HCT116 (cell line): ENCODE results near the gene CDH2. TPM values are rescaled to one million over a fixed set of nuclear protein-coding genes. Genes with fewer than 3 reads are reported as not detected.

Source experiments
- ATAC-seq: fragments of 200-7000 bp; cut with Tn5 transposase; 2 replicates; pipeline ENCODE4 v1.9.1; 2020; ENCODE audit warnings: mild to moderate bottlenecking, moderate library complexity
- BruUV-seq: library from RNA; stranded (reverse); fragments of 400-500 nt; replicated peaks from 2 replicates; lab custom pipeline; 2021; lab: Mats Ljungman, UMichigan
- CTCF ChIA-PET: fragments of 300-600 bp; sonication (Branson Sonifier 250); formaldehyde crosslinking; loops from one replicate; lab custom pipeline; 2021; ENCODE audit warnings: antibody characterized with exemption; lab: Charles Lee
- POLR2A ChIA-PET: fragments of 300-600, 350-600 bp; sonication (Branson Sonifier 250); formaldehyde crosslinking; loops from one replicate; lab custom pipeline; 2021; ENCODE audit warnings: antibody characterized with exemption; lab: Charles Lee
- RAD21 ChIA-PET, 2 experiments: fragments of 300-600 bp; sonication (Branson Sonifier 250); formaldehyde crosslinking; loops; one replicate each; lab custom pipeline; 2023; ENCODE audit warnings: low total read pairs in 2 of 2; ENCODE audit not compliant: uncharacterized antibody in 2 of 2, unreplicated experiment in 2 of 2, low non-redundant PET in 1 of 2; lab: Charles Lee
- DNase-seq: peaks from one replicate; pipeline ENCODE4 v3.0.0-alpha.2; 2010; ENCODE audit warnings: low read depth, low spot score
- H2AFZ ChIP-seq: fragments of 200-600 bp; shearing (Covaris generic), sonication (generic); 2 replicates; pipeline ENCODE4 v1.6.1; 2017; ENCODE audit warnings: low read depth, mixed run types, mixed read lengths, antibody characterized with exemption, low read length; ENCODE audit not compliant: poor library complexity, severe bottlenecking
- H3K27ac ChIP-seq: 2 replicates; pipeline ENCODE4 v1.5.1; 2012; ENCODE audit warnings: low read depth, low read length
- H3K27me3 ChIP-seq: fragments of 200-600 bp; sonication (generic); 2 replicates; pipeline ENCODE4 v1.6.1; 2016; ENCODE audit warnings: mixed run types, low read length, mixed read lengths; ENCODE audit not compliant: insufficient read depth
- H3K36me3 ChIP-seq, 2 experiments: fragments of 200-500 bp in 1 of 2; fragments of 200-600 bp in 1 of 2; sonication (Bioruptor generic) in 1 of 2; sonication (generic) in 1 of 2; 2 replicates each; pipeline versions ENCODE4 v1.5.1 to v1.6.1; 2014 to 2016; ENCODE audit warnings: low read length in 2 of 2, inconsistent platforms in 1 of 2, mixed read lengths in 1 of 2, mixed run types in 1 of 2; ENCODE audit not compliant: insufficient read depth in 2 of 2, control insufficient read depth in 1 of 2
- H3K4me1 ChIP-seq, 2 experiments: fragments of 200-600 bp in 1 of 2; sonication (generic) in 1 of 2; 2 replicates each; pipeline versions ENCODE4 v1.5.1 to v1.6.1; 2012 to 2017; ENCODE audit warnings: low read length in 2 of 2, inconsistent platforms in 1 of 2, mild to moderate bottlenecking in 1 of 2, mixed read lengths in 1 of 2, mixed run types in 1 of 2, moderate library complexity in 1 of 2; ENCODE audit not compliant: insufficient read depth in 2 of 2, control insufficient read depth in 1 of 2
- H3K4me2 ChIP-seq: fragments of 200-600 bp; sonication (generic); 2 replicates; pipeline ENCODE4 v1.6.1; 2017; ENCODE audit warnings: mixed run types, low read length, mixed read lengths
- H3K4me3 ChIP-seq, 2 experiments: fragments of 200-600 bp in 1 of 2; sonication (generic) in 1 of 2; replicated peaks in 1 of 2; 2 replicates each; pipeline ENCODE4 v1.5.1; 2011 to 2016; ENCODE audit warnings: low read length in 2 of 2, control low read depth in 1 of 2, low read depth in 1 of 2, mild to moderate bottlenecking in 1 of 2, mixed read lengths in 1 of 2, mixed run types in 1 of 2
- H3K79me2 ChIP-seq: fragments of 200-600 bp; sonication (generic); 2 replicates; pipeline ENCODE4 v1.6.1; 2017; ENCODE audit warnings: mild to moderate bottlenecking, mixed run types, low read length, moderate library complexity, mixed read lengths; ENCODE audit not compliant: insufficient read depth
- H3K9ac ChIP-seq: fragments of 200-600 bp; sonication (generic); 2 replicates; pipeline ENCODE4 v1.6.1; 2016; ENCODE audit warnings: low read length, mixed read lengths
- H3K9me2 ChIP-seq: fragments of 200-600 bp; sonication (generic), shearing (Covaris generic); 2 replicates; pipeline ENCODE4 v1.6.1; 2017; ENCODE audit warnings: mixed run types, mild to moderate bottlenecking, moderate library complexity; ENCODE audit not compliant: insufficient read depth
- H3K9me3 ChIP-seq, 2 experiments: fragments of 200-500 bp in 1 of 2; fragments of 200-600 bp in 1 of 2; sonication (Bioruptor generic) in 1 of 2; sonication (generic) in 1 of 2; 2 replicates each; pipeline ENCODE4 v1.6.1; 2014 to 2017; ENCODE audit warnings: low read length in 2 of 2, mixed read lengths in 2 of 2, inconsistent platforms in 1 of 2, low read depth in 1 of 2, mild to moderate bottlenecking in 1 of 2, mixed run types in 1 of 2, moderate library complexity in 1 of 2; ENCODE audit not compliant: control insufficient read depth in 1 of 2, insufficient read depth in 1 of 2
- H4K20me1 ChIP-seq: fragments of 200-600 bp; sonication (generic), shearing (Covaris generic); 2 replicates; pipeline ENCODE4 v1.6.1; 2017; ENCODE audit warnings: mixed run types, mild to moderate bottlenecking, moderate library complexity; ENCODE audit not compliant: insufficient read depth
- CBX3 ChIP-seq: IDR thresholded peaks from 2 replicates; pipeline ENCODE4 v1.6.1; 2012; ENCODE audit warnings: low read depth
- CEBPB ChIP-seq: IDR thresholded peaks from 2 replicates; pipeline ENCODE4 v1.6.1; 2012; ENCODE audit warnings: low read depth
- CTCF ChIP-seq, 3 experiments: fragments of 200-600 bp in 1 of 3; sonication (generic) in 1 of 3; IDR thresholded peaks in 2 of 3; conservative IDR thresholded peaks in 1 of 3; 2 replicates each; pipeline ENCODE4 v1.5.1; 2012 to 2017; ENCODE audit warnings: low read depth in 2 of 3, low read length in 2 of 3, antibody characterized with exemption in 1 of 3, borderline replicate concordance in 1 of 3, control low read depth in 1 of 3, mild to moderate bottlenecking in 1 of 3, mixed read lengths in 1 of 3, mixed run types in 1 of 3, moderate library complexity in 1 of 3; ENCODE audit not compliant: insufficient read depth in 1 of 3
- EGR1 ChIP-seq: IDR thresholded peaks from 2 replicates; pipeline ENCODE4 v1.6.1; 2012; ENCODE audit warnings: low read depth
- EZH2phosphoT487 ChIP-seq: fragments of 200-600 bp; IDR thresholded peaks from 2 replicates; pipeline ENCODE4 v1.6.1; 2018; ENCODE audit warnings: antibody characterized with exemption, borderline replicate concordance
- FOSL1 ChIP-seq: IDR thresholded peaks from 2 replicates; pipeline ENCODE4 v1.6.1; 2012; ENCODE audit warnings: low read depth
- JUND ChIP-seq: IDR thresholded peaks from 2 replicates; pipeline ENCODE4 v1.6.1; 2012
- POLR2A ChIP-seq: IDR thresholded peaks from 2 replicates; pipeline ENCODE4 v1.7.0; 2011; ENCODE audit warnings: borderline replicate concordance; ENCODE audit not compliant: insufficient read depth, insufficient read length; ENCODE audit errors: extremely low read depth
- RAD21 ChIP-seq: IDR thresholded peaks from 2 replicates; pipeline ENCODE4 v1.6.1; 2012; ENCODE audit warnings: low read depth, mild to moderate bottlenecking
- SIN3A ChIP-seq: IDR thresholded peaks from 2 replicates; pipeline ENCODE4 v1.6.1; 2012; ENCODE audit warnings: low read depth
- SP1 ChIP-seq: IDR thresholded peaks from 2 replicates; pipeline ENCODE4 v1.6.1; 2012; ENCODE audit warnings: low read depth
- TCF7L2 ChIP-seq: IDR thresholded peaks from 2 replicates; pipeline ENCODE4 v1.7.0; 2011; ENCODE audit warnings: borderline replicate concordance, inconsistent platforms; ENCODE audit not compliant: insufficient read depth, insufficient read length; ENCODE audit errors: extremely low read depth
- YY1 ChIP-seq: IDR thresholded peaks from 2 replicates; pipeline ENCODE4 v1.6.1; 2011; ENCODE audit warnings: low read length, low read depth, moderate library complexity, mild to moderate bottlenecking; ENCODE audit not compliant: insufficient replicate concordance; ENCODE audit errors: extremely low read depth
- ZFX ChIP-seq: fragments of 450-650 bp; IDR thresholded peaks from 2 replicates; pipeline ENCODE4 v1.6.1; 2017
- intact Hi-C: fragments of 100-400 bp; cut with micrococcal nuclease; formaldehyde crosslinking; loops from 2 replicates; pipeline ENCODE4 v1.10.0; 2022
- total RNA-seq: library from RNA; stranded (reverse); gene quantifications from one replicate; pipeline ENCODE4 v1.2.1, GENCODE V29; 2021; ENCODE audit not compliant: unreplicated experiment
- TF ChIP-seq, protein P1 (sequence below): IDR thresholded peaks from 2 replicates; pipeline ENCODE4 v1.6.1; 2012; ENCODE audit warnings: low read depth
- TF ChIP-seq, protein P2 (sequence below): IDR thresholded peaks from 2 replicates; pipeline ENCODE4 v1.6.1; 2012

The CDH2 gene
- total RNA-seq, 1 experiment from 2014 or later, result 0.15 TPM

- ATAC-seq (no peak), DNase-seq (no peak)
- Histone ChIP-seq H3K9me2 (no peaks in the 10 kb centered on the region), H3K4me2 (no peak overlapping the region), H3K4me1 (no peaks in the 10 kb centered on the region), H3K4me3 (no peak overlapping the region), H4K20me1 (no peaks in the 10 kb centered on the region), H3K27me3 (no peaks in the 10 kb centered on the region), H2AFZ (no peak overlapping the region), H3K36me3 (no peaks in the 10 kb centered on the region), H3K9ac (no peak overlapping the region), H3K9me3 (no peaks in the 10 kb centered on the region; a peak in 1 of 4 replicates), H3K27ac (no peak overlapping the region), H3K79me2 (no peaks in the 10 kb centered on the region)
- no peak for TF ChIP-seq POLR2A
- TF ChIP-seq TCF7L2, result no peak
- CTCF ChIA-PET, result no interaction called here
- no TSS peak for BruUV-seq
- RAD21 ChIA-PET, result no interaction called here
- POLR2A ChIA-PET, result no interaction called here
- intact Hi-C loops, result loop anchor here (10.0 kb wide), 1 partner anchor 61 kb away; no protein-coding TSS in a partner anchor
Observed at GRCh38 chr18:28183418-28184078, 6.6 kb upstream of the CDH2 start.

- no peak overlapping the region for H3K4me3 ChIP-seq
- H3K79me2 ChIP-seq, result no peaks in the 10 kb centered on the region
- ATAC-seq (no peak), DNase-seq (no peak)
- BruUV-seq, result no TSS peak
- no peak overlapping the region for H3K4me2 ChIP-seq
- CTCF ChIA-PET, result no interaction called here
- RAD21 ChIA-PET, result no interaction called here
- intact Hi-C loops, result loop anchor here (10.0 kb wide), 1 partner anchor 63 kb away; no protein-coding TSS in a partner anchor
- no peaks in the 10 kb centered on the region for H3K4me1 ChIP-seq
- H3K9me2 ChIP-seq, result no peaks in the 10 kb centered on the region
- no peaks in the 10 kb centered on the region; a peak in 1 of 4 replicates for H3K9me3 ChIP-seq
- H3K27ac ChIP-seq, result no peak overlapping the region
- H3K36me3 ChIP-seq, result no peaks in the 10 kb centered on the region
- no peaks in the 10 kb centered on the region for H3K27me3 ChIP-seq
- POLR2A ChIA-PET, result no interaction called here
- no peak overlapping the region for H2AFZ ChIP-seq
- H4K20me1 ChIP-seq, result no peaks in the 10 kb centered on the region
- no peak overlapping the region for H3K9ac ChIP-seq
- TF ChIP-seq ZFX (no peak), RAD21 (no peak), EGR1 (no peak), CEBPB (no peak), SIN3A (no peak), SP1 (no peak), EZH2phosphoT487 (no peak), JUND (no peak), CBX3 (no peak), FOSL1 (no peak), POLR2A (no peak), YY1 (no peak), CTCF (IDR thresholded peaks at IDR 0.05 in 2 of 3, conservative IDR thresholded peaks at IDR 0.05 in 1 of 3; ENCODE audit: borderline replicate concordance in 1 of 3, insufficient read depth in 1 of 3, low read depth in 2 of 3, low read length in 2 of 3) (no peak)
- TF ChIP-seq, protein P1, sequence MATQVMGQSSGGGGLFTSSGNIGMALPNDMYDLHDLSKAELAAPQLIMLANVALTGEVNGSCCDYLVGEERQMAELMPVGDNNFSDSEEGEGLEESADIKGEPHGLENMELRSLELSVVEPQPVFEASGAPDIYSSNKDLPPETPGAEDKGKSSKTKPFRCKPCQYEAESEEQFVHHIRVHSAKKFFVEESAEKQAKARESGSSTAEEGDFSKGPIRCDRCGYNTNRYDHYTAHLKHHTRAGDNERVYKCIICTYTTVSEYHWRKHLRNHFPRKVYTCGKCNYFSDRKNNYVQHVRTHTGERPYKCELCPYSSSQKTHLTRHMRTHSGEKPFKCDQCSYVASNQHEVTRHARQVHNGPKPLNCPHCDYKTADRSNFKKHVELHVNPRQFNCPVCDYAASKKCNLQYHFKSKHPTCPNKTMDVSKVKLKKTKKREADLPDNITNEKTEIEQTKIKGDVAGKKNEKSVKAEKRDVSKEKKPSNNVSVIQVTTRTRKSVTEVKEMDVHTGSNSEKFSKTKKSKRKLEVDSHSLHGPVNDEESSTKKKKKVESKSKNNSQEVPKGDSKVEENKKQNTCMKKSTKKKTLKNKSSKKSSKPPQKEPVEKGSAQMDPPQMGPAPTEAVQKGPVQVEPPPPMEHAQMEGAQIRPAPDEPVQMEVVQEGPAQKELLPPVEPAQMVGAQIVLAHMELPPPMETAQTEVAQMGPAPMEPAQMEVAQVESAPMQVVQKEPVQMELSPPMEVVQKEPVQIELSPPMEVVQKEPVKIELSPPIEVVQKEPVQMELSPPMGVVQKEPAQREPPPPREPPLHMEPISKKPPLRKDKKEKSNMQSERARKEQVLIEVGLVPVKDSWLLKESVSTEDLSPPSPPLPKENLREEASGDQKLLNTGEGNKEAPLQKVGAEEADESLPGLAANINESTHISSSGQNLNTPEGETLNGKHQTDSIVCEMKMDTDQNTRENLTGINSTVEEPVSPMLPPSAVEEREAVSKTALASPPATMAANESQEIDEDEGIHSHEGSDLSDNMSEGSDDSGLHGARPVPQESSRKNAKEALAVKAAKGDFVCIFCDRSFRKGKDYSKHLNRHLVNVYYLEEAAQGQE, result no peak
- TF ChIP-seq, protein P2, sequence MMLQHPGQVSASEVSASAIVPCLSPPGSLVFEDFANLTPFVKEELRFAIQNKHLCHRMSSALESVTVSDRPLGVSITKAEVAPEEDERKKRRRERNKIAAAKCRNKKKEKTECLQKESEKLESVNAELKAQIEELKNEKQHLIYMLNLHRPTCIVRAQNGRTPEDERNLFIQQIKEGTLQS, result no peak
Observed at GRCh38 chr18:28181616-28182015, 4.7 kb upstream of the CDH2 start.
